Mucosa of stomach (tissue), 1 donor: Measurements from ENCODE around the gene CEBPZ.
A peak's percentile ranks its signal among the peaks of the same experiment; 100 is the strongest.

ENCODE experiments used
- H3K27me3 ChIP-seq: one replicate; pipeline ENCODE4 v1.7.0; 2013; ENCODE audit warnings: mild to moderate bottlenecking, low read length; ENCODE audit not compliant: control insufficient read depth, insufficient read depth
- H3K36me3 ChIP-seq: one replicate; pipeline ENCODE4 v1.7.0; 2013; ENCODE audit warnings: low read length; ENCODE audit not compliant: control insufficient read depth, insufficient read depth
- H3K4me1 ChIP-seq: one replicate; pipeline ENCODE4 v1.7.0; 2013; ENCODE audit warnings: mild to moderate bottlenecking, low read length; ENCODE audit not compliant: control insufficient read depth, insufficient read depth
- H3K4me3 ChIP-seq: one replicate; pipeline ENCODE4 v1.7.0; 2013; ENCODE audit warnings: low read length
- H3K9ac ChIP-seq: one replicate; pipeline ENCODE4 v1.7.0; 2013; ENCODE audit warnings: mild to moderate bottlenecking, low read length, moderate library complexity
- H3K9me3 ChIP-seq: one replicate; pipeline ENCODE4 v1.7.0; 2013; ENCODE audit warnings: mild to moderate bottlenecking, low read length, moderate library complexity; ENCODE audit not compliant: control insufficient read depth
- donor health status: Pancreatic carcinoma.

CEBPZ gene, protein sequence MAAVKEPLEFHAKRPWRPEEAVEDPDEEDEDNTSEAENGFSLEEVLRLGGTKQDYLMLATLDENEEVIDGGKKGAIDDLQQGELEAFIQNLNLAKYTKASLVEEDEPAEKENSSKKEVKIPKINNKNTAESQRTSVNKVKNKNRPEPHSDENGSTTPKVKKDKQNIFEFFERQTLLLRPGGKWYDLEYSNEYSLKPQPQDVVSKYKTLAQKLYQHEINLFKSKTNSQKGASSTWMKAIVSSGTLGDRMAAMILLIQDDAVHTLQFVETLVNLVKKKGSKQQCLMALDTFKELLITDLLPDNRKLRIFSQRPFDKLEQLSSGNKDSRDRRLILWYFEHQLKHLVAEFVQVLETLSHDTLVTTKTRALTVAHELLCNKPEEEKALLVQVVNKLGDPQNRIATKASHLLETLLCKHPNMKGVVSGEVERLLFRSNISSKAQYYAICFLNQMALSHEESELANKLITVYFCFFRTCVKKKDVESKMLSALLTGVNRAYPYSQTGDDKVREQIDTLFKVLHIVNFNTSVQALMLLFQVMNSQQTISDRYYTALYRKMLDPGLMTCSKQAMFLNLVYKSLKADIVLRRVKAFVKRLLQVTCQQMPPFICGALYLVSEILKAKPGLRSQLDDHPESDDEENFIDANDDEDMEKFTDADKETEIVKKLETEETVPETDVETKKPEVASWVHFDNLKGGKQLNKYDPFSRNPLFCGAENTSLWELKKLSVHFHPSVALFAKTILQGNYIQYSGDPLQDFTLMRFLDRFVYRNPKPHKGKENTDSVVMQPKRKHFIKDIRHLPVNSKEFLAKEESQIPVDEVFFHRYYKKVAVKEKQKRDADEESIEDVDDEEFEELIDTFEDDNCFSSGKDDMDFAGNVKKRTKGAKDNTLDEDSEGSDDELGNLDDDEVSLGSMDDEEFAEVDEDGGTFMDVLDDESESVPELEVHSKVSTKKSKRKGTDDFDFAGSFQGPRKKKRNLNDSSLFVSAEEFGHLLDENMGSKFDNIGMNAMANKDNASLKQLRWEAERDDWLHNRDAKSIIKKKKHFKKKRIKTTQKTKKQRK

DNA sequence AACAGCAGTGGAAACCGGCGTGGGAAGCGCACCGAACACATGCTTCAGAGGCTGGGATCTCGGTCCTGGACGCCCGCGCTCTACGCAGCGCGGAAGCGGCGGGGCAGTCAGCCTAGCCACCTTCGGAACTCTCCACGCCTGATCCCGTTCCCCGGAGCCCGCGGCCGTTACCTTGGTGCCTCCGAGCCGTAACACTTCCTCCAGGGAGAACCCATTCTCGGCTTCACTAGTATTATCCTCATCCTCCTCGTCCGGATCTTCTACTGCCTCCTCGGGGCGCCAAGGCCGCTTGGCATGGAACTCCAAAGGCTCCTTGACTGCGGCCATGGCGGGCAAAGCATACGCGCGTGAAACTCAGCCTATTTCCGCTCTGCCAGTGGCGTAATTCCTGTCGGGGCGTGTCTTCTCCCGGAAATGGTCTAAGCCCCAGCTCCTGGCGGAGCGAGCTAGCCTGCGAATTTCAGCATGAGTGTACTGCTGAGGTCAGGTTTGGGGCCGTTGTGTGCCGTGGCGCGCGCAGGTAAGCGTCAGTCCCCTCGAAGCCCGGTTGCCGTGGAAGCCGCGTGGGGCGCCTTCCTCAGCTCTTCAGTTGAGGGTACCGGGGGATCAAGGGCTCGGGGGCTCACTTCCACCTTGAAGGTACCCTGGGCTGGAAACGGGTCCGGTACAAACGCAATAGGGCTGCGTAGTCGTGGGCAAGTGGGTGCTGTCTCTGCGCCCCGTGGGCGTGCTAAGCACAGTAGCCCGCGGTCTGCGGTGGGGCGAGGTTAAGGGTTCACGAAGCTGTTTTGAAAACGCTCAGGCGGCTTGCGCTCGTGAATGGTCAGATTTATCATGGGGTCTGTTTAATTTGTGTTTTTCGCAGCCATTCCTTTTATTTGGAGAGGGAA, at the start of gene CEBPZ, which contains the start of gene NDUFAF7:
Gene CEBPZ (minus strand): TSS at position 356 of the 890 bp plus-strand sequence. CDS start 29 bp downstream, at position 327.
Gene NDUFAF7 (plus strand): TSS at position 418 of the 890 bp plus-strand sequence. CDS start 48 bp downstream, at position 466.
- H3K9ac ChIP-seq, result peak within 1 kb of the TSS; percentile 95
- no peaks in the 10 kb centered on the region for H3K36me3 ChIP-seq
- H3K27me3 ChIP-seq, result no peaks in the 10 kb centered on the region
- peak within 1 kb of the TSS; percentile 96 for H3K4me3 ChIP-seq
- H3K4me1 ChIP-seq, result peaks cover 22% of the 10 kb centered on the region
- no peaks in the 10 kb centered on the region for H3K9me3 ChIP-seq

DNA sequence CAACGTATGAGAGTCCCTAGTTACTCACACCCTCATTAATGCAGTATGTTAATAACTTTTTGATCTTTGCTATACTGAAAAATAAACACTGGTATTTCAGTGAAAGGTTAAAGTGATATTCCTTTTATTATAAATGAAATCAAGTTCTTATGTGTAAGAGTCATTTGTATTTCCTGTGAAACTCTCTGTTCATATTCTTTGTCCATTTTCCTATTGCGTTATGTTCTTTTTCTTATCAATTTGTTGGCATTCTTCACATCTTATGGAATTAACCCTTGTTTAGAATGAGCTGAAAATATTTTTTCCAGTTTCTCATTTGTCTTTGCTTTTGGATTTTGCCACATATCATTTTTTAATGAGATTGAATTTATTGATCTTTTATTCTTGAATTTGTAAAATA, 44.9 kb upstream of the CEBPZ start:
- no peak overlapping the region for H3K9ac ChIP-seq
- H3K9me3 ChIP-seq, result no peaks in the 10 kb centered on the region
- H3K4me3 ChIP-seq, result no peak overlapping the region
- no peaks in the 10 kb centered on the region for H3K36me3 ChIP-seq
- H3K27me3 ChIP-seq, result no peaks in the 10 kb centered on the region
- H3K4me1 ChIP-seq, result no peaks in the 10 kb centered on the region

- Histone ChIP-seq H3K9ac (no peak overlapping the region), H3K36me3 (no peaks in the 10 kb centered on the region), H3K9me3 (no peaks in the 10 kb centered on the region), H3K27me3 (no peaks in the 10 kb centered on the region), H3K4me1 (no peaks in the 10 kb centered on the region), H3K4me3 (no peak overlapping the region)
Measured at GRCh38 chr2:37274359-37274965, 43.1 kb upstream of the CEBPZ start.

DNA sequence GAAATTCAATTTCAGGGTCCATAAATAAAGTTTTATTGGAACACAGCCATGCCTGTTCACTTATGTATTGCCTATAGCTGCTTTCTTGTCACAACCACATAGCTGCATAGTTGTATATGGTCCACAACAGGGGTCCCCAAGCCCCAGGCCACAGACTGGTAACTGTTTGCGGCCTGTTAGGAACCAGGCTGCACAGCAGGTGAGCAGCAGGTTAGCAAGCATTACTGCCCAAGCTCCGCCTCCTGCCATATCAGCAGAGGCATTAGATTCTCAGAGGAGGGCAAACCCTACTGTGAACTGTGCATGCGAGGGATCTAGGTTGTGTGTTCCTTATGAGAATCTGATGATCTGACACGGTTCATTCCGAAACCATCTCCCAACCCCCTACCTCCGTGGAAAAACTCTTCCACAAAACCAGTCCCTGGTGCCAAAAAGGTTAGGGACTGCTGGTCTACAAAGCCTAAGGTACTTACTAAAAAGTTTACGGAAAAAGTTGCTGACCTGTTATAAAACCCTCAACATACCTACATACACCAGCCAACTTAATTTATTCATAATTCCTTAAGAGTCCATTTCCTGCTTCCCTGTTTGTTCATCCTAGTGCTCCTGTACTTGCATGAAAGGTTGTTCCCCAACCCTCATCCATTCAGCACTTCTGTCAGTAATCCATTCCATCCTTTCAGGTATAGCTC, 40.1 kb upstream of the CEBPZ start:
- Histone ChIP-seq H3K4me3 (no peak overlapping the region), H3K4me1 (no peaks in the 10 kb centered on the region), H3K9me3 (no peaks in the 10 kb centered on the region), H3K27me3 (no peaks in the 10 kb centered on the region), H3K36me3 (no peaks in the 10 kb centered on the region), H3K9ac (no peak overlapping the region)

DNA sequence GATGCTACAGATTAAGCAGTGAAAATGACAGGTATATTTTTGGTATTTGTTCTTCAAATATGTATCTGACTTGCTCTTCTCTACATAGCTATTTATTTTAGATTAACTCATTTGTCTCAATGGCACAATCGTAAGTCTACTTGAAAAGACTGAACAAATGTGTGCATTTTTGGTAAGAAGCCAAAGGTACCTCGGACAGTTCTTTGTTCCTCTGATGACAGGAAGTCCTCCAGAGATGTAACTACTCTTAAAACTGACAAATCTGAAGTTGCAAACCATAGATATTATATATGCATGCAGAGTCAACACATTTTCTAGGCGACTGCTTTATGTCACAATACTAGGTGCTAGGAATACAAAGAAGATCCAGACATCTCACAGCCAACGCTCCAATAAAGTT, 36.7 kb upstream of the CEBPZ start:
- Histone ChIP-seq H3K9me3 (no peaks in the 10 kb centered on the region), H3K36me3 (no peaks in the 10 kb centered on the region), H3K27me3 (no peaks in the 10 kb centered on the region), H3K4me1 (no peaks in the 10 kb centered on the region), H3K4me3 (no peak overlapping the region), H3K9ac (no peak overlapping the region)

GRCh38 chr2:37267685-37268084, 36.3 kb upstream of the CEBPZ start:
- no peaks in the 10 kb centered on the region for H3K27me3 ChIP-seq
- no peak overlapping the region for H3K4me3 ChIP-seq
- no peaks in the 10 kb centered on the region for H3K9me3 ChIP-seq
- no peaks in the 10 kb centered on the region for H3K4me1 ChIP-seq
- H3K36me3 ChIP-seq, result no peaks in the 10 kb centered on the region
- H3K9ac ChIP-seq, result no peak overlapping the region

- Histone ChIP-seq H3K4me3 (no peak overlapping the region), H3K9me3 (no peaks in the 10 kb centered on the region), H3K4me1 (no peaks in the 10 kb centered on the region), H3K36me3 (no peaks in the 10 kb centered on the region), H3K27me3 (no peaks in the 10 kb centered on the region), H3K9ac (no peak overlapping the region)
Measured at GRCh38 chr2:37263839-37264238, 32.4 kb upstream of the CEBPZ start.

- Histone ChIP-seq H3K9me3 (no peaks in the 10 kb centered on the region), H3K4me1 (no peaks in the 10 kb centered on the region), H3K27me3 (no peaks in the 10 kb centered on the region), H3K36me3 (no peaks in the 10 kb centered on the region), H3K9ac (no peak overlapping the region), H3K4me3 (no peak overlapping the region)
Measured at GRCh38 chr2:37262522-37262921, 31.1 kb upstream of the CEBPZ start.

- Histone ChIP-seq H3K36me3 (peaks cover 3% of the 10 kb centered on the region), H3K9me3 (no peaks in the 10 kb centered on the region), H3K4me3 (no peak overlapping the region), H3K4me1 (no peaks in the 10 kb centered on the region), H3K27me3 (no peaks in the 10 kb centered on the region), H3K9ac (no peak overlapping the region)
Measured at GRCh38 chr2:37250869-37251740, 19.7 kb upstream of the CEBPZ start.

- H3K36me3 ChIP-seq, result peaks cover 5% of the 10 kb centered on the region
Measured at GRCh38 chr2:37246205-37246604, 14.8 kb upstream of the CEBPZ start.

More at GRCh38 chr2:37246205-37246604, 14.8 kb upstream of the CEBPZ start:
- no peak overlapping the region for H3K4me3 ChIP-seq
- no peaks in the 10 kb centered on the region for H3K4me1 ChIP-seq
- no peaks in the 10 kb centered on the region for H3K9me3 ChIP-seq
- H3K27me3 ChIP-seq, result no peaks in the 10 kb centered on the region
- H3K9ac ChIP-seq, result no peak overlapping the region
